NB4 (cell line): Measurements from ENCODE around the gene CDH4.

ENCODE experiments used
- MYC ChIP-seq: IDR thresholded peaks from 2 replicates; pipeline ENCODE4 v1.6.1; 2011; ENCODE audit warnings: low read depth, low read length
- POLR2A ChIP-seq: IDR thresholded peaks from 2 replicates; pipeline ENCODE4 v1.6.1; 2011; ENCODE audit warnings: mild to moderate bottlenecking; ENCODE audit not compliant: insufficient read length; ENCODE audit errors: extremely low read depth
- TF ChIP-seq, protein P1 (sequence below): IDR thresholded peaks from one replicate; pipeline ENCODE4 v1.5.1; 2012; ENCODE audit warnings: low read depth, low read length

DNA sequence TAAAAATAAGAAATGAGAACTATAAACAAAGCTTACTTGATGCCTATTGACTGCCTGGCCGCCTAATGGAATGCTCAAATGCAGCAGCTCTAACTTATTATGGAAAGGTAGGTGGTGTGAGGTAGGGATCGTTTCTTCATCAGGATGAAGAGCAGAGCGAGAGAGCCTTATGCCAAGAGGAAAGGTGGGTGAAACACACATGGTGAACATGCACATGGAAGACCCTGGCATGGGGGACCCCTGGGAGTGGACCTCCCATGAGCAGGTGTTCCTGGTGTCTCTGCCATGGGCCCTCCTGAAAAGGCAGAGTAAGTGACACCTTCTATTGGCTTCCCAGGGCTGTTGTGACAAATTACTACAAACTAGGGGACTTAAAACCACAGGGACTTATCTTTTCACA, 130.1 kb downstream of the CDH4 start:
- TF ChIP-seq MYC, result no peak
- no peak for TF ChIP-seq POLR2A
- TF ChIP-seq, protein P1, sequence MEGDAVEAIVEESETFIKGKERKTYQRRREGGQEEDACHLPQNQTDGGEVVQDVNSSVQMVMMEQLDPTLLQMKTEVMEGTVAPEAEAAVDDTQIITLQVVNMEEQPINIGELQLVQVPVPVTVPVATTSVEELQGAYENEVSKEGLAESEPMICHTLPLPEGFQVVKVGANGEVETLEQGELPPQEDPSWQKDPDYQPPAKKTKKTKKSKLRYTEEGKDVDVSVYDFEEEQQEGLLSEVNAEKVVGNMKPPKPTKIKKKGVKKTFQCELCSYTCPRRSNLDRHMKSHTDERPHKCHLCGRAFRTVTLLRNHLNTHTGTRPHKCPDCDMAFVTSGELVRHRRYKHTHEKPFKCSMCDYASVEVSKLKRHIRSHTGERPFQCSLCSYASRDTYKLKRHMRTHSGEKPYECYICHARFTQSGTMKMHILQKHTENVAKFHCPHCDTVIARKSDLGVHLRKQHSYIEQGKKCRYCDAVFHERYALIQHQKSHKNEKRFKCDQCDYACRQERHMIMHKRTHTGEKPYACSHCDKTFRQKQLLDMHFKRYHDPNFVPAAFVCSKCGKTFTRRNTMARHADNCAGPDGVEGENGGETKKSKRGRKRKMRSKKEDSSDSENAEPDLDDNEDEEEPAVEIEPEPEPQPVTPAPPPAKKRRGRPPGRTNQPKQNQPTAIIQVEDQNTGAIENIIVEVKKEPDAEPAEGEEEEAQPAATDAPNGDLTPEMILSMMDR, result no peak
